ENCODE measurements around the gene F2RL2.

The F2RL2 gene

DNA sequence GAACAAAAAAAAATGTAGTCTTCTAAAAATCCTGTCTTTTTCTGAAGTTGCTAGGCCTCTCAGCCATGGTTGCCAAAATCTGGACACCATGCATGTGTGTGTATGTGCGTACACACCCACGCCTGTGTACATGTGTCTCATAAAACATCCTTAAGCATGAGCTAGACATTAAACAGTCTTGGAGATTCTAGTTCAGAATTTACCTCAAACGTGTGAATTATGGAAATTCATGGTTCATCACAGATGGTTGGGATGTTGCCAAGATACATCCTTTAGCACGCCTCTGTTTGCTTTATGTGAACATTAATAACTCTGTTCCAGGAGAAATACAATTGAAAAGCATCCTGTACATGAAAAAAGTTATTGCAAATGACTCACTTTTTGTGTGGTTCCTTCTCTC lies 53.0 kb downstream of the F2RL2 start:
- DNase-seq (ENCODE audit: low spot score) = no peak
- no peak overlapping the region for H4K91ac ChIP-seq (ENCODE audit: low read depth, low read length, poor library complexity)
- no peak overlapping the region for H3K9ac ChIP-seq (ENCODE audit: low read depth, low read length, poor library complexity)
- H3K9me3 ChIP-seq (replicated peaks in 1 of 2; ENCODE audit: control insufficient read depth in 2 of 2, insufficient read depth in 1 of 2, low read depth in 1 of 2, low read length in 2 of 2) = peaks cover 0 to under 1% of the 10 kb centered on the region in 2 donors
- no peak overlapping the region for H2AFZ ChIP-seq (ENCODE audit: low read length)
- H3K36me3 ChIP-seq (replicated peaks in 1 of 2; ENCODE audit: control insufficient read depth in 2 of 2, insufficient read depth in 2 of 2, low read length in 2 of 2) = peaks cover 0 to 3% of the 10 kb centered on the region in 2 donors
- H2AK5ac ChIP-seq (ENCODE audit: low read depth, low read length) = no peak overlapping the region
- H2BK15ac ChIP-seq (ENCODE audit: low read length) = no peak overlapping the region
- H3K27ac ChIP-seq (replicated peaks; ENCODE audit: low read length) = no peak overlapping the region
- no peaks in the 10 kb centered on the region for H3K27me3 ChIP-seq (ENCODE audit: control insufficient read depth in 3 of 3, insufficient read depth in 3 of 3, low read depth in 1 of 3, low read length in 3 of 3)
- no peak overlapping the region for H3K14ac ChIP-seq (ENCODE audit: low read length)
- no peaks in the 10 kb centered on the region for H3K4me1 ChIP-seq (ENCODE audit: control insufficient read depth in 2 of 2, insufficient read depth in 1 of 2, low read depth in 1 of 2, low read length in 2 of 2)
- H3K23ac ChIP-seq (ENCODE audit: low read depth, low read length, poor library complexity) = no peak overlapping the region
- H3K79me1 ChIP-seq (ENCODE audit: low read depth, low read length) = no peaks in the 10 kb centered on the region
- H2BK5ac ChIP-seq (ENCODE audit: low read length) = no peak overlapping the region
- no peak overlapping the region for H3K4ac ChIP-seq (ENCODE audit: low read length)
- H2BK120ac ChIP-seq (ENCODE audit: low read depth, low read length) = no peak overlapping the region
- no peak overlapping the region for H2BK12ac ChIP-seq (ENCODE audit: low read length)
- H3K18ac ChIP-seq (ENCODE audit: low read length) = no peak overlapping the region
- H4K8ac ChIP-seq (ENCODE audit: low read depth, low read length) = no peak overlapping the region
- no peak overlapping the region for H3K4me3 ChIP-seq (ENCODE audit: low read length in 2 of 2)
- no peak overlapping the region for H3K4me2 ChIP-seq (ENCODE audit: insufficient read depth, low read length, poor library complexity, severe bottlenecking)
- no CpG with 5 or more reads among the region's 4 CpGs for WGBS, 2 donors (ENCODE audit: extremely low coverage in 2 of 2, insufficient read length in 2 of 2, insufficient replicate concordance in 1 of 2)

All from neuronal stem cell (in vitro differentiated cells).